ENCODE data around the gene TMEM273.

The TMEM273 gene

DNA sequence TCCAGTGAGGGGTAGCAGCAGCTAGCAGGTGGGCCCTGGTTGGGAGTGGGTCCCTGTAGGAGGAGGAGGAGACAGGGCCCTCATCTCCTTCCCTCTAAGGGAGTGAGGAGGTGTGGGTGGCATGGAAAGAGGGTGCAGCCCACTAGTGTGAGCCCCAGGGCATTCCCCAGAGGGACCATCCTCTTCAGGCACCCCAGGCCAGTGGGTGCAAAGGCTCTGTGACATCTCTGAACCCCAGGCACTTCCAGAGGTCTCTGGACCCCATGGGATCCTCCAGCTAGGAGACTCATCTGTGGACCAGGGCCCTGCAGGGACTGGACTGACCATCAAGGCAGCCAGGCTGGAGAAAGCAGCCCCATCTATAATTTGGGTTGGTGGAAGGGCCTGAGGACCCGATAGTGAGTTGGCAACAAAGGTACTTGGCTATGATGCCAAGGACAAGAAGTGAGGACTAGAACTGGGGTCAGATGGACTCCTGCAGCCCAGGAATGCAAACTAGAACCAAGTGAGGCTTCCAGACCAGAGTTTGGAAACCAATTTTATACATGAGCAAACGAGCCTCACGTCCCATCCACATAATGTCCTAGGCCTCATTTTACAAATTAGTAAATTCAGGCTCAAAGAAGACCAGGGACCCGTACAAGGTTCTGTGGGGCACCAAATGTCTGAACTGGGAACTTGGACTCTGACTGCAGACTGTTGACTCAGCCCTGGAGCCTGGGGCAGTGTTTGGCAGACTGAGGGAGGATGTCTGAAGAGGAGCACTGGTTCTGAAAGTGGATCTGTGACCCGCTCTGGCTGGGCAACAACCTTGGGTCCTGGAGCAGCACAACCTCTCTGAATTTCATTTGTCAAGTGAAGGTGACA lies 71.4 kb downstream of the TMEM273 start:
- DNase-seq (ENCODE audit: low read depth) = no peak
- TF ChIP-seq, protein P1, sequence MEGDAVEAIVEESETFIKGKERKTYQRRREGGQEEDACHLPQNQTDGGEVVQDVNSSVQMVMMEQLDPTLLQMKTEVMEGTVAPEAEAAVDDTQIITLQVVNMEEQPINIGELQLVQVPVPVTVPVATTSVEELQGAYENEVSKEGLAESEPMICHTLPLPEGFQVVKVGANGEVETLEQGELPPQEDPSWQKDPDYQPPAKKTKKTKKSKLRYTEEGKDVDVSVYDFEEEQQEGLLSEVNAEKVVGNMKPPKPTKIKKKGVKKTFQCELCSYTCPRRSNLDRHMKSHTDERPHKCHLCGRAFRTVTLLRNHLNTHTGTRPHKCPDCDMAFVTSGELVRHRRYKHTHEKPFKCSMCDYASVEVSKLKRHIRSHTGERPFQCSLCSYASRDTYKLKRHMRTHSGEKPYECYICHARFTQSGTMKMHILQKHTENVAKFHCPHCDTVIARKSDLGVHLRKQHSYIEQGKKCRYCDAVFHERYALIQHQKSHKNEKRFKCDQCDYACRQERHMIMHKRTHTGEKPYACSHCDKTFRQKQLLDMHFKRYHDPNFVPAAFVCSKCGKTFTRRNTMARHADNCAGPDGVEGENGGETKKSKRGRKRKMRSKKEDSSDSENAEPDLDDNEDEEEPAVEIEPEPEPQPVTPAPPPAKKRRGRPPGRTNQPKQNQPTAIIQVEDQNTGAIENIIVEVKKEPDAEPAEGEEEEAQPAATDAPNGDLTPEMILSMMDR (conservative IDR thresholded peaks at IDR 0.05; ENCODE audit: low read depth, low read length) = no peak
- H3K4me3 ChIP-seq (ENCODE audit: low read depth, low read length) = no peak overlapping the region

DNA sequence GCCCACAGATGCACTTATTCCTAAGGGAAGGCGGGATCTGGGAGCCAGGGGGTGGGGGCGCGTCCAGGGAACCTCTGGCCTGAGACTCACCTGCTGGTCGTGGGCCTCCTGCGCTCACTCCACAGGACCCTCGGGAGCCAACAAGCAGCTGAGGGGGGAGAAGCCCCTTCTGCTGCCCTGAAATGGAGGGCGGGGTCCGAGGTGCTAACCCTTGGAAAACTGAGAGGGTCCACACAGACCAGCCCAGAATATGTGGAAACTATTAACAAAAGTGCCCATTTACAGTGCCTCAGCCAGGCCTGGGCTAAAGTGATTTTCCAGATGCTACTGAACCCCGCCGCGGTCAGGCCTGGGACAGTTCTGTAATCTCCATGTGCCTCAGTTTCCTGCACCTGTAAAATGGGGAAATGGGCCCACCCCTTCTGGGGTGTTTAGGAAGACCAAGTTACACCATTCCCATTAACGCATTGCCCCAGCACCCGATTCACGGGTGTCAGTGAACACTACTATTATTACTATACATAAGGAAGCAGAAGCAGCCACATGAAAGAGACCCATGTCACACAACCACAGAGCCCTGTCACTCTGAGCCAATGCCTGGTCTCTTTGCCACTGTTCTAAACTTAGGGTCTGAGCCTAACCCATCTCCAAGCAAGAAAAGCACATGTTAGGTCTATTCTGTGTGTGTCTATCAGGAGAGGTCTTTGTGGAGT lies 72.2 kb downstream of the TMEM273 start:
- peak overlapping the region; percentile 36 for H3K4me3 ChIP-seq (ENCODE audit: low read depth, low read length)
- DNase-seq (ENCODE audit: low read depth) = no peak

DNA sequence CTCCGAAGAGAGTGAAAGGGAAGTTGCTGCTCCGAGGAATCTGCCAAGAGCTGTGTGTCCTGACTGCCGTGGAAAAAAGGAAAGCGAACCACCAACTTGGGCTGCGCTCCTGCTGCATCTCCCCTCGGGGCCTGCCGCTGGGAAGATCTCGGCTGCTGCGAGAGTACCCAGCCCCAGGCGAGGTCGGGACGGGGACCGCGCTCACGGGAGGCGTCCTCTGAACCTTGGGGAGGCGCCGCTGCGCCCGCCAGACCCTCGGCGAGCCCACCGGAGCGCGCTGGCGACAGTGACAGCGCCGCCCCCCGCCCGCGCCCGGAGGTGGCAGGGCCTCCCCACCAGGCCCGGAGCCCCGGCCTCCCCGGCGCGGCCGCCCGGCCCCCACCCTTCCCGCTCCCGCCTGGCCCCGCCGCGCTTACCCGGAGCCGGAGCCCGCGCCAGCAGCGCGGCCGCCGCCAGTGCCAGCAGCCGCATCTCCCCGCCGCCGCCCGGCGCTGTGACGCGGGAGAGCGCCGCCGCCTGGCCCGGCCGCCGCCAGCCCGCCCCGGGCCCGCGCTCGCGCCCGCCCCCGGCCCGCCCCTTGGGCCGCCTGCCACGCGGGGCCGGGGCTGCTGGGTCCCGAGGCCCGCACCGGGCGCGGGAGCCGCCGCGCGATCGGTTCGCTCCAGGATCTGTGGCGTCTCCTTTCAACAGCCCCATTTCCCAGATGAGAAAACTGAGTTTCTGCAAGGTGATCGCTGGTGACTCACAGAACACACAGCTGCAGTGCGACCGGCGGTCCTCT lies 73.0 kb downstream of the TMEM273 start, which contains the start of gene VSTM4:
VSTM4 (minus strand) TSS at position 508 of the 781 bp plus-strand sequence; CDS start at position 471, 37 bp downstream.
- TF ChIP-seq, protein P1 (conservative IDR thresholded peaks at IDR 0.05; ENCODE audit: low read depth, low read length) = no peak
- H3K4me3 ChIP-seq (ENCODE audit: low read depth, low read length) = peak within 1 kb of the TSS; percentile 67
- peak; percentile 62 for DNase-seq (ENCODE audit: low read depth)

More for the DNA sequence above, 72.2 kb downstream of the TMEM273 start:
- TF ChIP-seq, protein P1 (conservative IDR thresholded peaks at IDR 0.05; ENCODE audit: low read depth, low read length) = no peak

DNA sequence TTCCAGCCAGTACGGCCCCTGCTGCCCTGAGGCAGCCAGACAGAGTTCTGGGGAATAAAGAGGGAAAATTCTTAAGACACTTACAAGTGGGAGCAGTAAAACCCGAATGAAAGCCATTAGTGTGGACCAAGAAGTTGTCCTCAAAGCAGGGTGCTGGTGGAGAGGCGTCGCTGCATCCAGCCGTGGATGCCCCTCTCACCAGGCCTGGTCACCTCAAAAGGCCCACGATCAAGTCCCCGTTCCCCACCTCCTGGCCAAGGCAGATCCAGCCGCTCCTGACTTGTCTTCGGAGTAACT lies 73.5 kb downstream of the TMEM273 start:
- TF ChIP-seq, protein P1 (conservative IDR thresholded peaks at IDR 0.05; ENCODE audit: low read depth, low read length) = no peak
- peak; percentile 20 for DNase-seq (ENCODE audit: low read depth)
- peak overlapping the region; percentile 67 for H3K4me3 ChIP-seq (ENCODE audit: low read depth, low read length)

DNA sequence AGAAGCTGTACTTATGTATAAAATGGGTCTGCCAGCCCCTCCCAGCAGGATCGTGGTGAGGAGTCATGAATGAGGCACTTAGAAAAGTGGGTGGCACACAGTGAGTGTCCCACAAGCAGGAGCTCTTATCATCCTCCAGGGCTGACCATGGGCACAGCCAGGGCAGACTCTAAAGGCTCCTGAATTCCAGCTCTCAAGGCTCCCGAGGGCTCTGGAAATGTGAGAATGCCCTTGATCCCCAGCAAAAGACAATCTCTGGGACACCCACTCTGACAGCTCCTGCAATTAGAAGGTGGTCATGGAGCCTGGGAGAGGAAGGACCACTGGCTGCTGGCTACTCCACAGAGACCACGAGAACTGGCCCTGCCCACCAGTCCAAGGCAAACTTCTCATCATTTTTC lies 74.5 kb downstream of the TMEM273 start:
- no peak for DNase-seq (ENCODE audit: low read depth)
- no peak overlapping the region for H3K4me3 ChIP-seq (ENCODE audit: low read depth, low read length)
- TF ChIP-seq, protein P1 (conservative IDR thresholded peaks at IDR 0.05; ENCODE audit: low read depth, low read length) = no peak

DNA sequence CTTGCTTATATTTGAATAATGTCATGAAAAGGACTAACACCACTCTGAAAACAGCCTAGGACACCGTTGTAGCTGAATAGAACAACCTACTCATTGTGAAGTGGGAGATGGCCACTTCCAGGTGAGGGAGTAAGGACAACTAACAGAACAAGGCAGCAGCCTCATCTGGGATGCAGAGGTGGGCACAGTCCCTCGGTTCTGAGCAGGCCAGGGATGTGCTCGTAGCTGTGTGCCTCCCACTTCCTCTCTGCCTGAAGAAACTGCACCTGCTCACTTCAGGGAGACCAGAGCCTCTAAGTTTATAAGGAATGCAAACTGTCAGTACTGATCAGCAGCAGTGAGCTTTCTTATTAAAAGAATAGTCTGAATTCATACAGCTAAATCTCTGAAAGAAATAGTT lies 75.3 kb downstream of the TMEM273 start:
- no peak overlapping the region for H3K4me3 ChIP-seq (ENCODE audit: low read depth, low read length)
- DNase-seq (ENCODE audit: low read depth) = no peak
- TF ChIP-seq, protein P1 (conservative IDR thresholded peaks at IDR 0.05; ENCODE audit: low read depth, low read length) = no peak

All from choroid plexus epithelial cell (primary cell).